ENCODE results near the gene TAS2R1.

Gene TAS2R1

DNA sequence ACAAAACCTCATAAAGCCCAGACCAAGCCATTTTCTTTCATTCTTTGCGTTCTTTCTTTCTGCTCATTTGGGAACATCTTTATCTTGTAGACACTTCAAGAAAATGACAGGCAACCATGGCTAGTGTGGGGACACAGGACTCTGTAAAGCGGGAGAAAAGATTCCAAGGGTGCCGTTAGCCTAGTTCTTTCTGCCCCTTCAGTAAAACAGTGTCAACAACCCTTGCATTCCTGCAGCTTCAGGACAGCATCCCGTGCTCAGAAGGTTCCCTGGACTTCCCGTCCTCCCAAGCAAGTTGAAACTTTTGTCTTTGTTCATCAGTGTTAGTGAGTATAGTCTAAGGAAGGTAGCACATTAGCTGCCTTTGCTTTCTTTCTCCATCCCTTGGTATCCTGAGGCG lies 41.9 kb downstream of the TAS2R1 start:
- DNase-seq (ENCODE audit: low read depth in 2 of 2) = no peak

- DNase-seq (ENCODE audit: low read depth in 2 of 2) = no peak
These were observed 43.0 kb downstream of the TAS2R1 start for GRCh38 chr5:9587135-9587534.

DNA sequence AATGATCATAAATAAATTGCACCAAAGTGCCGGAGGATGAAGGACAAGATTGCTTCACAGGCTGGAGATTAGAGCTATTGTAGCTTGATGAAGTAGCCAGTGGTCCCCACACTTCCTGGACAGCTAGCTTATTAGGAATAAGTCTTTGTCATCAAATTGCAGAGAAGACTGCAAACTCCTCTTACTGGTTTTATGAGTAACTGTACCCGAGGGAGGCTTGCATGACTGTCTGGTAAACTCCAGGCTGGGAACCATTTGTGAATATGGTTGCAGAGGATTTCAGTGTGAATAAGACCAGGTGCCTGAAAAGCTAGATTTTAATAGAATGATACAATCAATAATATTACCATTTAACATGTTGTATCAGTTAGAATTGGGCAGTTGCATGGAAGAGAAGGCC lies 47.7 kb downstream of the TAS2R1 start:
- DNase-seq (ENCODE audit: low read depth in 2 of 2) = no peak
